Measurements from ENCODE around the gene SUSD2.
"Not testable (repeated sequence)": the region's sequence is repeated elsewhere in the genome, so short reads cannot be mapped to it uniquely, and the experiment has no call there.

The SUSD2 gene

DNA sequence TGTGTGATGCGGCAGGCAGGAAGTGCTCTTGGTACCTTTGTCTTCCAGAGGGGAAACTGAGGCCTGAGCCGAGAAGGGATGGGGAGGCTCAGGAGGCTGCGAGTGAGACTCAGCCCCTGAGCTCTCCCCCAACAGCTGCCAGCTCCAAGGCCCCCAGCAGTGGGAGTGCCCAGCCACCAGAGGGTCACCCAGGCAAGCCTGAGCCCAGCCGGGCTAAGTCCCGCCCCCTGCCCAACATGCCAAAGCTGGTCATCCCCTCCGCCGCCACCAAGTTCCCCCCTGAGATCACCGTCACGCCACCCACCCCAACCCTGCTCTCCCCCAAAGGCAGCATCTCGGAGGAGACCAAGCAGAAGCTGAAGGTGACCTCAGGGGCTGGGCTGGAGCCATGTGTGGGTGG, 3.8 kb upstream of the SUSD2 start:
- no peak for DNase-seq

DNA sequence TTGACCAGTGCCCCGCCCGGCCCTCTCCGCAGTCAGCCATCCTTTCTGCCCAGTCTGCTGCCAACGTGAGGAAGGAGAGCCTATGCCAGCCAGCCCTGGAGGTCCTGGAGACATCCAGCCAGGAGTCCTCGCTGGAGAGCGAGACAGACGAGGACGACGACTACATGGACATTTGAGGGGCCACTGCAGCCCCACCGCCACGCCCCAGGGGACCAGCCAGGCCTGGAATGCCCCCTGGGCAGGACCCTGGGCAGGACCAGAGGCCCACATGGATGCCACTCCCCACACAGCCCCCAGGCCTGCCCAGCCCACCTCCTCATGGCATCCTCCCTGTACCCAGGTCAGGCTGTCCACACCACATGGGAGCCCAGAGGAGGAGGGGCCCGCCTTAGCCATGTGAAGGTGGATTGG, 3.3 kb upstream of the SUSD2 start:
- DNase-seq = no peak

DNA sequence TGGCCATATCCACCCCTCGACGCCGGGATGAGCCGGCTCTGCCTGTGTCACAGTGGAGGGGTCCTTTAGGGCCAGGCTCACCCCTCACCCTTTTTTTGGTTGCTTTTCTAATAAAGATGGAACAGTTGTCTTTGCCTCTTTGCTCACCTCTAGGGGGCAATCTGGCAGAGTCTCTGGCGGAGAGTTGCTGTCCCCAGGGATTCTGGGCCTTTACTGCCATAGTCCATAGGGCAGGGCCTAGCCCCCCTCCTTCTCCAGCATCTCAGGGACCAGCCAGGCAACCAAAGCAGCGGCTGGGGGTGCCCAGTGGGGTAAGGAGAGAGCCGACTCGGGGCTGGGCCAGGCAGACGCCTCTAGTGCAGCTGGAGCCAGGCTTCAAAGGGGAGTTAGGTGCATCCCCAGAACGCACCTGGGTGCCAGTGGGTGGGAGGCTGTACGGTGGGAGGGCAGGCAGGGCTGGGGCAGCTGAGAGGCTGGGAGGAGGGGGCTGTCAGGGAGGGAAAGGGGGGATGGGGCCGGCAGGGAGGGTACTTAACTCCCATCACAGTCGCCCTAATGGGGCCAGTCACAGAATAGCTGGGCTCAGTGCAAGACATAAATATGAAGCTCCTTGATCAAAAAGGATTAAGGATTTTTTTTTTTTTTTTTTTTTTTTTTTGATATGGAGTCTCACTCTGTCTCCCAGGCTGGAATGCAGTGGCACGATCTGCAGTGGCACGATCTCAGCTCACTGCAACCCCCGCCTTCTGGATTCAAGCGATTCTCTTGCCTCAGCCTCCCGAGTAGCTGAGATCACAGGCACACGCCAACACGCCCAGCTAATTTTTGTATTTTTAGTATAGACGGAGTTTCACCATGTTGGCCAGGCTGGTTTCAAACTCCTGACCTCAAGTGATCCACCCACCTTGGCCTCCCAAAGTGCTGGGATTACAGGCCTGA, 2.5 kb upstream of the SUSD2 start:
- no peak for DNase-seq

DNA sequence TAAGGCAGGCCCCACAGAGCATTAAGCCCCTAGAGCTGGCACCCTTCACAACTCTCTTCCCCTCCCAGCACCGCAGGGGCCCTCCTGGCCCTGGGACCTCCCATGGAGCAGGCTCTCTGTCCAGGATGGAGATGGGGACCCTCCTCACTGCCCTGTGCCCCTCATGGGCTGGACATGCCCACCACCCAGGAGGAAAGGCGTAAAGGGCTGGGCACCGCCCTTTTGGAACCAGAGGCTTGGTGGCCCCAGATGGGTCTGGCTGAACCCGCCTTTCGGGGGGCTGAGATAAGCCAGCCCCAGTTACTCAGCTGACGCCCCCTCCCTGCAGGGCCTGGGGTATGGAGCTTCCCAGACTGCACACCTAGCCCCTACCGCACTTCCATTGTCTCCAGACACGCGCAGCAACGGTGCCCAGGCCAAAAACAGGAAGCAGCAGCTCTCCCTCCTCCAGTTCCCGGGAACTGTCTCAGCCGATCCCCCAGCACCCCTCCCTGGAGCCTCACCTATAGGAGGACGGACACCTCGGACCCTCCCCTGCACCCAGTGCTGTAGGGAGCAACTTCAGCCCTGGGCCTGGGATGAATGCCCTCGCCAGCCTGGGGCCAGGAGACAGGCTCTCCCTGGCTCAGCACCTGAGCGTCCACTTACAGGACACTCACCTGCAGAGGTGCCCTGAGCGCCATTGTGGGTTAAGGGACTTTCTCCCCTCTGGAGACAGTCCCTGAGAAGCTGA, 1.6 kb upstream of the SUSD2 start:
- no peak for DNase-seq

DNA sequence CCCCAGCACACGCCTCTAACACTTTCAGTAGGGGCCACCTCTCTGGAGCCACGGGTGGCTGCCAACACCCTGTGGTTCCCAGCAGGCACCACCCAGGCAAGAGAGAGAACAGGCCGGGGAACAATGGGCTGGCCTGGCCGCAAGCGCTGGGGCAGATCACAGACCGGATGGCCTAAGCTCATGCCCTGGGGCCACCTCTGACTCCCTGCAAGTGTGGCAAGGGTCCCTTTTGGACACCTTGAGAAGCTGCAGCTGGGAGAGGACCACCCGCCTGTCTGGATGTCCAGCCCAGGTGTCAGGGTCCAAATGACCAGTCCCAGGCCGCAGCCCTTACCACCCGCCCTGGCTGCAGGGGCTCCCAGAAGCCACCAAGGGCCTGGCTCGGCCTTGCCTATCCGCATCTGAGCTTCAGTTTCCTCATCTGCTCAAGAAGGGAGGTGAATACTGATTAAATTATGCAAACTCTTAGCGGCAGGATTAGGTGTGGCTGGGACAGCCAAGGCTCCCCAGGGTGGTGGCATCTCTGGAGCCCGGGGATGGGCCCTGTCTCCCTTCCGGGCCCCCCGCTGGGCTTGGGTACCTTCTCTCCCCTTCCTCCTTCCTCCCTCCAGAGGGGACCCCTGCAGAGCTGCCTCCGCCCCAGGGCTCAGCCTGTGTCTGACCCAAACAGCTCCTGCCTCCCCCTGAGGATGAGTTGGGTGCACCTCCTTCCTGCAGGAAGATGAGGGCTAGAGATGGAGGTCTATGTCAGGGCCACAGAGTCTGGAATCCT, 785 bp upstream of the SUSD2 start:
- DNase-seq = no peak

DNA sequence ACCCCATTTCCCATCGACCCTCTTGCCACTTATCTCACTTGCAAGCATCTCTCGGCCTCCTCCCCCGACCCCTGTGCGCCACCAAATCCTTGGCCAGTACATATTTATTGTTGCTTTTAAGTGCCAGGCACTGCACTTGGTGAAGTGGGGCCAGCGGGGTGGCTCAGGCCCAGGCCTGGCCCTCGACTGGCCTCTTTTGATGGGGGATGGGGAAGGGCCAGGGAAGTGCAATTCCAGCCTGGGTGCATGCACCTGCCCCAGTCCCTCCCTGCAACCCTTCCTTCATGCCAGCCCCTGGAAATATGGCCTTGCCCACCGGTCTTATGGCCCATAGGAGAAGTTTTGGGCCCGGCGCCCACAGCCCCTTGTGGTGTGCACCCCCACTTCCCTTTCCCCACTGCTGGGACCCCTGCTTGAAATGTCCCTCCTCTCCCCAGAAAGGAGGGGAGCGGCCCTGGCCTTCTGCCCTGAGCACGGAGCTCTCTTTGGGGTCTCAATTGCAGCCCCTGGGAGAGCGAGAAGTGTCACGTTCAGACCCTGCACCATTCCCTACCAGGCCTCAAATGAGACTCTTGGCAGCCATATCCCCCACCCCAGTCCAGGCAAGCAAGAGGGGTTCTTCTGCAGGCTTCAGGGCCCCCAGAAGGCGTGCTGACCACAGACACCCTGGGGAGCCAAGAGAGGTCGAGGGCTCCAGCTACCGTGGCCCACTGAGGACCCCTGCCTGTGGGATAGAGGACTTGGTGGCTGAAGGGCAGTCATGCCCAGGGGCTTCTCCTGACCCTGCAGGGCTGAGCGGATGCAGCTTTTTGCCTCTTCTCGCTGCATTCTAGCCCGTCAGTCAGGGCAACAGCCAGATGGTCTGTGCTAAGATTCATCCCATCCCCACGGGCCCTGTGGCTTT, 961 bp downstream of the SUSD2 start:
- no peak for DNase-seq

DNA sequence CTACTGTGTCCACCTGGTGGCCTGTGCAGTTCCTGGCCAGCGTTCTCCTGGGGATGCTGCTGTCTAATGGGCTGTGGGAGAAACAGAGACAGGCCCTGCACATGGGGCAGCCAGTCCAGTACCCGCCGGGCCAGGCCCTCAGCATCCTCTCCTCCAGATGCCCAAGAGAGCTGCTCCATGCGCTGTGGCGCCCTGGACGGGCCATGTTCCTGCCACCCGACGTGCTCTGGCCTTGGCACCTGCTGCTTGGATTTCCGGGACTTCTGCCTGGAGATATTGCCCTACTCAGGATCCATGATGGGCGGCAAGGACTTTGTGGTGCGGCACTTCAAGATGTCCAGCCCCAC, 1.6 kb downstream of the SUSD2 start:
- DNase-seq = not testable (repeated sequence)

DNA sequence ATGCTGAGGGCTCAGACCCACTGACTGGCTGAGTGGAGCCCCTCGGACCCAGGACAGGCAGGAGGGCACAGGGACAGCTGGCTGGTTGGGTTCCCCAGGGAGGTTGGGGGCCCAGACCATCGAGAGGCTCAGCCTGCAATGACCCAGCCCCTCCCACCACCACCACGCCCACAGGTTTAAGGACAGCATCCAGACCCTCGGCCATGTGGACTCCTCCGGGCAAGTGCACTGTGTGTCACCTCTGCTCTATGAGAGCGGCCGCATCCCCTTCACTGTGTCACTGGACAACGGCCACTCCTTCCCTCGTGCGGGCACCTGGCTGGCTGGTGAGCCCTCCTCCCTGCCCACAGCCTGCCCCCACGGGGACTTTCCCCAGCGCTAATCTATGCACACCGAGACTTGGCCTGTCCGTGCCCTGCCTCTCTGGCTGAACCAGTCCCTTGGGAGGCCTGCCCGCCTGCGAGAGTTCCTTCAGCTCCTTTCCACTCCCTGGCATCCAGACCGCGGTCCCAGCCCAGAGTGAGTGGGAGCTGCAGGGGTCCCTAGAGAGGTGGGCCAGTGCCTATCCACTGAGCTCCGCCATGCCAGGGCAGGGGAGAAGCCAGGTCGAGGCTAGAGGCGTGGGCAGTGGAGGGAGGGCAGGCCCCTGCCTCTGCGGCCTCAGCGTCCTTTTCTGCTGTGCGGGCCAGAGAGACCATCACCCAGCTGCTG, 2.2 kb downstream of the SUSD2 start:
- no peak for DNase-seq

DNA sequence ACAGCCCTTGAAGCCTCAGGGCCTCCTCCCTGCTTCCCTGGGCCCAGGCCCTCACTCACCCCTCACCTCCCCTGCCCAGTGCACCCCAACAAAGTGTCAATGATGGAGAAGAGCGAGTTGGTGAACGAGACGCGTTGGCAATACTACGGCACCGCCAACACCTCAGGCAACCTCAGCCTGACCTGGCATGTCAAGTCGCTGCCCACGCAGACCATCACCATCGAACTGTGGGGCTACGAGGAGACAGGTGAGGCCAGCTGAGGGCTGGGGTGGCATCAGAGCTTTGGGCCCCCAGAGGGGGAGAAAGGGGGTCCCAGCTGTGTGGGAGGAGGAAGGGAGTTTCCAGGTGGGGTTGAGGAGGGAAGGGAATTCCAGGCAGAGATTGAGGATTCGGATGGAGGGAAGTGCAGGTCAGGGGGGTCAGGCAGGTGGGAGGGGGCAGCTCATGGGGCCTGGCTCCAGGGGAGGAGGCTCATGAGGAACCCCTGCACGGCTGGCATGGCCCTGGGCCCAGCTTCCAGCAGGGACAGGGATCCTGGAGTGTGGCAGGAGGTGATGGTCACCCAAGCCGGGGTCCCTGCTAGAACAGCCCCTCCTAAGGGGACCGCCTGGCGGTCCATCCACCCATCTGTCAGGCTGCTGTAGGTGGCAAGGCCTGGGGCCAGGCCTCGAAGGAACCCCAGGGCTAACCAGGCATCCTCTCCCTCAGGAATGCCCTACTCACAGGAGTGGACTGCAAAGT, 2.9 kb downstream of the SUSD2 start:
- DNase-seq = no peak

DNA sequence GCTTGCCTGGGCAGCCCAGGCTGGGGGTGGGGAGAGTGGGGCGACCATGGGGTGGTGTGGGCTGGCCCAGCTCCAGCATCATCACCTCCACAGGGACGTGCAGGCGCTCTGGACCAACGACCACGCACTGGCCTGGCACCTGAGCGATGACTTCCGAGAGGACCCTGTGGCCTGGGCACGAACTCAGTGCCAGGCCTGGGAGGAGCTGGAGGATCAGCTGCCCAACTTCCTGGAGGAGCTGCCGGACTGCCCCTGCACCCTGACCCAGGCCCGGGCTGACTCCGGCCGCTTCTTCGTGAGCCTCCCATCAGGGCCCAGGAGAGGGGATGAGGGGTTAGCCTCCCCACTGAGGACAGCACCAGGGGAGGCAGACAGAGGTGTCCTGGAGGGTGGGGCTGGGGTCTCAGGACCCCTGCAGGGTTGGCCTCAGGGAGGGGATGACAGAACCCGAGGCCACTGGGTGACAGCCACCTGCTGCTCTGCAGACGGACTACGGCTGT, 3.8 kb downstream of the SUSD2 start:
- DNase-seq = no peak

DNA sequence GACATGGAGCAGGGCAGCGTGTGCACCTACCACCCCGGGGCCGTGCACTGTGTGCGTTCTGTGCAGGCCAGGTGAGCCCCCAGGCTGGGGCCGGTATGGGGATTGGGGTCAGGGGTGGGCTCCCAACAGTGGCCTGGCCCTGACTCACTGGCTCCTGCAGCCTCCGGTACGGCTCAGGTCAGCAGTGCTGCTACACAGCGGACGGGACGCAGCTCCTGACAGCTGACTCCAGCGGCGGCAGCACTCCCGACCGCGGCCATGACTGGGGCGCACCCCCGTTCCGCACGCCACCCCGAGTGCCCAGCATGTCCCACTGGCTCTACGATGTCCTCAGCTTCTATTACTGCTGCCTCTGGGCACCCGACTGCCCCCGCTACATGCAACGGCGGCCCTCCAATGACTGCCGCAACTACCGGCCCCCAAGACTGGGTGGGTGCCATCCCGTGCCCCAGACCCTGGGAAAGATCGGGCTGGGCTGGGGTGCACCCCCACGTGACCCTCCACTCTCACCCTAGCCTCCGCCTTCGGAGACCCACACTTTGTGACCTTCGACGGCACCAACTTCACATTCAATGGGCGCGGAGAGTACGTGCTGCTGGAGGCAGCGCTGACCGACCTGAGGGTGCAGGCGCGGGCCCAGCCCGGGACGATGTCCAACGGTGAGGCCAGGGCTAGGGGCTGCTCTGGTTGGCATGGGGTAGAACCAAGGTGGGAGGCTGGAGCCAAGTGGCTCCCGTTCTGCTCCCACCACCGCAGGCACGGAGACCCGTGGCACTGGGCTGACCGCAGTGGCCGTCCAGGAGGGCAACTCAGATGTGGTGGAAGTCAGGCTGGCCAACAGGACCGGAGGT, 4.4 kb downstream of the SUSD2 start:
- no peak for DNase-seq

DNA sequence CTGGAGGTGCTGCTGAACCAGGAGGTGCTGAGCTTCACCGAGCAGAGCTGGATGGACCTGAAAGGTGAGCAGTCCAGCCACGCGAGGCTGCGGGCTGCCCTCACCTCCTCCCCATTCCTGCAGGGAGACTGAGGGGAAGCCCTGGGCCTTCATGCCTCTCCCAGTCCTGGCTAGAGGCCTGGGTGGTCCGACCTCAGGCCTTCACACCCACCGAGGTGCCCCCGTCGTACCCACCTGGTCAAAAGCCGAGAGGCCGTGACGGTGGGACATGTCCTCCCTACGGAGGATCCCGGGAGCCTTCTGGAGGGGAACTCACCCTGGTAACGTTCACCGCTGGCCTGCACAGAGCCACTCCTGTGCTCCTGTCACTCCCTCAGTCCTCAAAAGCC, 5.1 kb downstream of the SUSD2 start:
- no peak for DNase-seq

DNA sequence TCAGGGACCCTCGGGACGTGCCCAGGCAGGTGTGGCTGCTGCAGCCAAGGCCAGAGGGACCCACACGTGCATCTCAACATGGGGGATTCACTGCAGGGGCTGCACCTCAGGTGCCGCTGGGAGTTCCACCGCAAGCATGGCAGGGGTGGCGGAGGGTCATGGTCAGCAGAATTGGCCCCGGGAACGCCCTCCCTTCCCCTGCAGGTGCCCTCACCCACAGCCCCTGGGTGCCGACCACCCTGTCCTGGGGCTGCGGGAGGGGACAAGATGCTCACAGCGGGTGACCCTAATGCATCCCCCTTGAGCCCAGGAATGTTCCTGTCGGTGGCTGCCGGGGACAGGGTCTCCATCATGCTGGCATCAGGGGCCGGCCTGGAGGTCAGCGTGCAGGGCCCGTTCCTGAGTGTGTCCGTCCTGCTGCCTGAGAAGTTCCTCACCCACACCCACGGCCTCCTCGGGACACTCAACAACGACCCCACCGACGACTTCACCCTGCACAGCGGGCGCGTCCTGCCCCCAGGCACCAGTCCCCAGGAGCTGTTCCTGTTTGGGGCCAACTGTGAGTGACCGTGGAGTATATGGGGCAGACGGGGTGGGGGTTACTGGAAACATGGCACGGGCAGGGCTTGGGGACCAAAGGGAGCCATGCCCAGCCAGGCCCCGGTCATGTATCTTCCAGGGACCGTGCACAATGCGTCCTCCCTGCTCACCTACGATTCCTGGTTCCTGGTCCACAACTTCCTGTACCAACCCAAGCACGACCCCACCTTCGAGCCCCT, 5.8 kb downstream of the SUSD2 start:
- no peak for DNase-seq

DNA sequence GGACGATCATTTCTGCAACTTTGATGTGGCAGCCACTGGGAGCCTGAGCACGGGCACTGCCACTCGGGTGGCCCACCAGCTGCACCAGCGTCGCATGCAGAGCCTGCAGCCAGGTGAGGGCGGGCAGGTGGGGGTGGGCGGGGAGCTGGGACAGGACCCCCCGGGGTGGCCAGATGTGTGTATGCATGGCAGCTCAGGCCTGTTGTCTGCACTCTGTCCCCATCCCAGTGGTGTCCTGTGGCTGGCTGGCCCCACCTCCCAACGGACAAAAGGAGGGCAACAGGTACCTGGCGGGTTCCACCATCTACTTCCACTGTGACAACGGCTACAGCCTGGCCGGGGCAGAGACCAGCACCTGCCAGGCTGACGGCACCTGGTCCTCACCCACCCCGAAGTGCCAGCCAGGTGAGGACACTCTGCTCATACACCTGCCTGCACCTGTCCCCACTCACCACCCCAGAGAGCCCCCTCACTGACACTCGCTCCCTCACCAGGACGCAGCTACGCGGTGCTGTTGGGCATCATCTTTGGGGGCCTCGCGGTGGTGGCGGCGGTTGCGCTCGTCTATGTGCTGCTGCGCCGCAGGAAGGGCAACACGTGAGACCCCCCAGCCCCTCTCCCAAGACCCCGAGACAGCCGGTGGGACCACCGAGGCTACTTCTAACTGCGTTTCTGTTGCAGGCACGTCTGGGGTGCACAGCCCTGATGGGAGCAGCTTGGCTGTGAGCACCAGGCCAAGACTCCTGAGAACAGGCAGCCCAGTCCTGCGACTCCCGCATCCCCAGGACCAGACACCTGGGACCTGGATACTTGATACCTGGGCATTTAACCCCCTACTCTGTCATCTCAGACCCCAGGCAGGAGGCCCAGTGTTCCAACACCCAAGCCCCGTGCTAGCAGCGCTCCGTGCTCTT, 6.7 kb downstream of the SUSD2 start:
- DNase-seq = no peak

DNA sequence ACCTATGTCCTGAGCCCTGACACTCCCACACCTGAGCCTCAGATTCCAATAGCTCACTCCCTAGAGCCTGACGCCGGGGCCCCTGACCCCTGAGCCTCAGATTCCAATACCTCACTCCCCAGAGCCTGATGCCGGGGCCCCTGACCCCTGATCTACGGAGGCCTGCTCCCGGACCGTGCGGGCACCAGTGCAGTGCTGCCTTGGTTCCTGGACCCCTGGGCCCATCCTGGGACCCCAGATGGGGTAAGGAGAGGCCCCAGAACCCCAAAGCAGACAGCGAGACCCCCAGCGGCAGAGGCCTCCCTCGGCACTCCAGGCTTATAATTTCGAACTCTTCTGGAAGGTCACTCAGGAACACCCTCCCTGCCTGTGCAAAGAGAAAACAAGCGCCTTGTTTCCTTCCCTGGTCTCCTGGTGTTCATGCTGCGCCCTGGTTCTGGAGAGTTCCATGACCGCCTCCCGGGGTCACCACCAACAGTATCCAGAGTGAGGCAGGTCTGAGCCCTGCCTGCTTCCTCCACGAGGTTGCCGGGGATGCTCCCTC, 7.5 kb downstream of the SUSD2 start:
- no peak for DNase-seq

DNA sequence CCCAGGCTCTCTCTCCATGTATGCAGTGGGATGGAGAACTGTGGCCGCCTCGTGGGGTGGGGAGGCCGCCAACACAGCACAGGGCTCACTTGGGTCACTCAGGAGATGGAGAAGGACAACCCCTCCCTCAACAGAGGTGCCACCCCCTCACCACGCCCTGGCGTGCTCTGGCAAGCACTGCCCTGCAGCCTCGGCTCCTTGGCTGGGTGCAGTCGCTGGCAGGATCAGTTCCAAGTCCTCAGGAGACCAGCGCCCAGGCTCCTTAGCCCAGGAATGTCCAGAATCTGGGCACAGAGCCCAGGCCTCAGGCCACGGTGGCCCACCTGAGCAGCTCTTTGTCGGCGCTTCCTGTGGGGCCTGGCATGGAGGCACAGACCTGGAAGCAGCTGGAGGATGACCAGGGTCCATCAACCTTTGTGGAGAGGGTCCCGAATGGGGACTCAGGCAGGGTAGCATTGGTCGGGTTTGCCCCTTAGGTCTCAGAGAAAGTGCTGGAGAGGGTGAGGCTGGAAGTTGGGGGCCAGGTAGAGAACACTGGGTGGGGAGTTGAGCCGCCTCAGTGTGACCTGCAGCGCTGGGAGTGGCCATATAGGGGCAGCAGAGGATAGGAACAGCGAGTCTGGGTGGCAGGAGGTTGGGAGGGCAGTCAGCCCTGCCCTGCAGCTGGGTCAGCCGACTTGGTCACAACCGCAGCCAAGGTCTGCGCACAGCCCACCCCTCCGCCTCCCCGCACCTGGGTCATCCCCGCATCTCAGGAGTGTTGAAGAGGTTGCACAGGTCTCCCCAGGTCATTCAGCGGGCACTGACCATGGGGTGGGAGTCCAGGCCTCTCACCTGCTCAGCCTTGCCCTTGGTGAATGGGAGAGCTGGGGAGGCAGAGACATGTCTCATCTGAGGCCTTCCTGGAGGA, 8.2 kb downstream of the SUSD2 start:
- no peak for DNase-seq
